A673 (cell line): ENCODE data around the gene RNF115. TPM values are rescaled to one million over a fixed set of nuclear protein-coding genes. Genes with fewer than 3 reads are reported as not detected.
"Not testable (repeated sequence)": the region's sequence is repeated elsewhere in the genome, so short reads cannot be mapped to it uniquely, and the experiment has no call there.

Source experiments
- BruUV-seq: library from RNA; stranded (reverse); fragments of 400-500 nt; replicated peaks from 2 replicates; lab custom pipeline; 2021; lab: Mats Ljungman, UMichigan
- CTCF ChIA-PET: fragments of 300-600 bp; sonication (Branson Sonifier 250); formaldehyde crosslinking; loops from one replicate; lab custom pipeline; 2022; ENCODE audit warnings: antibody characterized with exemption; lab: Charles Lee
- POLR2A ChIA-PET: fragments of 300-600 bp; sonication (Branson Sonifier 250); formaldehyde crosslinking; loops from one replicate; lab custom pipeline; 2022; ENCODE audit warnings: antibody characterized with exemption; ENCODE audit not compliant: low non-redundant PET; lab: Charles Lee
- DNase-seq: peaks from one replicate; pipeline ENCODE4 v3.0.0-alpha.2; 2015; ENCODE audit warnings: low spot score
- H3K27ac ChIP-seq: fragments of 200-600 bp; sonication (generic); 2 replicates; pipeline ENCODE4 v1.5.1; 2016; ENCODE audit warnings: mixed run types, low read depth, mild to moderate bottlenecking, mixed read lengths, antibody characterized with exemption, low read length; ENCODE audit not compliant: poor library complexity, severe bottlenecking
- H3K27me3 ChIP-seq: fragments of 200-600 bp; sonication (generic); replicated peaks from 2 replicates; pipeline ENCODE4 v1.6.1; 2017; ENCODE audit warnings: mixed run types, low read depth, mild to moderate bottlenecking, mixed read lengths, antibody characterized with exemption, low read length; ENCODE audit not compliant: insufficient read depth, poor library complexity
- H3K36me3 ChIP-seq: fragments of 200-600 bp; sonication (generic); 2 replicates; pipeline ENCODE4 v1.6.1; 2016; ENCODE audit warnings: mixed run types, mild to moderate bottlenecking, mixed read lengths, antibody characterized with exemption, low read length; ENCODE audit not compliant: insufficient read depth, poor library complexity, severe bottlenecking
- H3K4me1 ChIP-seq: fragments of 200-600 bp; sonication (generic); 2 replicates; pipeline ENCODE4 v1.6.1; 2017; ENCODE audit warnings: mixed run types, mild to moderate bottlenecking, mixed read lengths, antibody characterized with exemption, low read length; ENCODE audit not compliant: insufficient read depth, poor library complexity, severe bottlenecking
- H3K4me3 ChIP-seq: fragments of 200-600 bp; sonication (generic); 2 replicates; pipeline ENCODE4 v1.5.1; 2016; ENCODE audit warnings: low read depth, mixed run types, mild to moderate bottlenecking, mixed read lengths, low read length; ENCODE audit not compliant: poor library complexity, severe bottlenecking
- H3K9me3 ChIP-seq: fragments of 200-600 bp; sonication (generic); 2 replicates; pipeline ENCODE4 v1.6.1; 2016; ENCODE audit warnings: mixed run types, low read depth, mild to moderate bottlenecking, mixed read lengths, antibody characterized with exemption, low read length; ENCODE audit not compliant: poor library complexity, severe bottlenecking
- CTCF ChIP-seq: fragments of 300-800, 200-600 bp; sonication (generic); conservative IDR thresholded peaks from 2 replicates; pipeline ENCODE4 v1.5.1; 2017; ENCODE audit warnings: low read depth, mild to moderate bottlenecking, antibody characterized with exemption, low read length, moderate library complexity, mixed read lengths
- EZH2 ChIP-seq: fragments of 200-600 bp; sonication (generic); IDR thresholded peaks from 2 replicates; pipeline ENCODE4 v1.6.1; 2017; ENCODE audit warnings: borderline replicate concordance, low read depth, mild to moderate bottlenecking, mixed read lengths, antibody characterized with exemption, low read length; ENCODE audit not compliant: poor library complexity, severe bottlenecking
- intact Hi-C: fragments of 100-400 bp; cut with micrococcal nuclease; formaldehyde crosslinking; loops from one replicate; pipeline ENCODE4 v1.10.0; 2022; ENCODE audit not compliant: unreplicated experiment
- total RNA-seq: library from RNA; stranded (reverse); gene quantifications from 2 replicates; pipeline ENCODE4 v1.2.3, GENCODE V29; 2021

Gene RNF115
- total RNA-seq, 1 experiment from 2014 or later, result 18.0 TPM

GRCh38 chr1:145764231-145764940 is 59.5 kb downstream of the RNF115 start:
- H3K36me3 ChIP-seq, H3K9me3 ChIP-seq, intact Hi-C loops, CTCF ChIA-PET, DNase-seq, H3K27ac ChIP-seq, H3K4me3 ChIP-seq, POLR2A ChIA-PET, H3K4me1 ChIP-seq, BruUV-seq, H3K27me3 ChIP-seq: not testable (repeated sequence)

DNA sequence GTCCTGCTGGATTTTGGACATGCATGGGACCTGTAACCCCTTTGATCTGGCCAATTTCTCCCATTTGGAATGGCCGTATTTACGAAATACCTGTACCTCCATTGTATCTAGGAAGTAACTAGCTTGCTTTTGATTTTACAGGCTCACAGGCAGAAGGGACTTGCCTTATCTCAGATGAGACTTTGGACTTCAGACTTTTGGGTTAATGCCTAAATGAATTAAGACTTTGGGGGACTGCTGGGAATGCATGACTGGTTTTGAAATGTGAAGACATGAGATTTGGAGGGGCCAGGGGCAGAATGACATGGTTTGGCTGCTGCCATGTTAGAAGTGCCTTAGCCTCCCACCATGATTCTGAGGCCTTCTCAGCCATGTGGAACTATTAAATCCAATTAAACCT is 61.9 kb downstream of the RNF115 start:
- H3K27me3 ChIP-seq, DNase-seq, H3K9me3 ChIP-seq, H3K36me3 ChIP-seq, intact Hi-C loops, H3K4me3 ChIP-seq, H3K4me1 ChIP-seq, CTCF ChIA-PET, BruUV-seq, POLR2A ChIA-PET, H3K27ac ChIP-seq: not testable (repeated sequence)

DNA sequence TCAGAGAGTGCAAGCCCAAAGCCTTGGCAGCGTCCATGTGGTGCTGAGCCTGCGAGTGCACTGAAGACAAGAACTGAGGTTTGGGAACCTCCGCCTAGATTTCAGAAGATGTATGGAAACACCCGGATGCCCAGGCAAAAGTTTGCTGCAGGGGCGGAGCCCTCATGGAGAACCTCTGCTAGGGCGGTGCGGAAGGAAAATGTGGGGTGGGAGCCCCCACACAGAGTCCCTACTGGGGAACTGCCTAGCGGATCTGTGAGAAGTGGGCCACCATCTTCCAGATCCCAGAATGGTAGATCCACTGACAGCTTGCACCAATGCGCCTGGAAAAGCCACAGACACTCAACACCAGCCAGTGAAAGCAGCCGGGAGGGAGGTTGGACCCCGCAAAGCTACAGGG is 62.4 kb downstream of the RNF115 start:
- H3K9me3 ChIP-seq, H3K27me3 ChIP-seq, POLR2A ChIA-PET, H3K4me3 ChIP-seq, BruUV-seq, DNase-seq, H3K4me1 ChIP-seq, CTCF ChIA-PET, intact Hi-C loops, H3K27ac ChIP-seq, H3K36me3 ChIP-seq: not testable (repeated sequence)

GRCh38 chr1:145760395-145760949 is 63.4 kb downstream of the RNF115 start:
- POLR2A ChIA-PET, CTCF ChIA-PET: not testable (repeated sequence)

DNA sequence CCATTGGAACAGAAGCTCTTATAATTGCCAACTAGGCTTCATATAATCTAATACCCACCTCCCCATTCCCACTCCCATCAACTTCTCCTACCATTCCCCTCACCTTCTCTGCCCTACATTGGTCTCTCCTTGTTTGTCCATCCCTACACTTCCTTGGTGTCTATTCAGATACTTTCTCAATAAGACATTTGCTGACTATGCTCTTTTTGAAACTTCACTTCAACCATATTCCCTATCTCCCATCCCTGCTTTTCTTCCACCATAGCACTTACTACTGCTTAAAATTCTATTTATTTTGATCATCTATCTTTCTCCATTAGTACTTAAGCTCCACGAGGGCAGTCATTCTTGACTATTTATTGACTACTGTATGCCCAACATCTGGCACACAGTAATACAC is 64.2 kb downstream of the RNF115 start:
- Histone ChIP-seq H3K27ac (no peak overlapping the region), H3K4me3 (no peak overlapping the region), H3K27me3 (no peaks in the 10 kb centered on the region), H3K4me1 (no peaks in the 10 kb centered on the region), H3K9me3 (peaks cover 7% of the 10 kb centered on the region), H3K36me3 (peaks cover 4% of the 10 kb centered on the region)
- CTCF ChIA-PET, result no interaction called here
- POLR2A ChIA-PET, result no interaction called here
- BruUV-seq, result no TSS peak
- no peak for DNase-seq
- no peak for TF ChIP-seq CTCF
- TF ChIP-seq EZH2, result no peak
- intact Hi-C loops, result no loop called here

More at GRCh38 chr1:145760395-145760949, 63.4 kb downstream of the RNF115 start:
- H3K4me3 ChIP-seq, H3K9me3 ChIP-seq, intact Hi-C loops, H3K27ac ChIP-seq, DNase-seq, H3K4me1 ChIP-seq, H3K36me3 ChIP-seq, BruUV-seq, H3K27me3 ChIP-seq: not testable (repeated sequence)
